Pulmonary artery endothelial cell (primary cell): ENCODE results near the gene NKAIN4. TPM values are rescaled to one million over a fixed set of nuclear protein-coding genes. Genes with fewer than 3 reads are reported as not detected.
"Not testable (repeated sequence)": the region's sequence is repeated elsewhere in the genome, so short reads cannot be mapped to it uniquely, and the experiment has no call there.

Experiments
- DNase-seq: peaks from one replicate; pipeline ENCODE4 v3.0.0-alpha.2; 2011; ENCODE audit warnings: low read depth, low spot score
- total RNA-seq: library from RNA; depleted of rRNA; stranded (reverse); fragments of >200 nt; gene quantifications from 2 replicates; pipeline ENCODE4 v1.2.3, GENCODE V29; 2014

Gene NKAIN4
- total RNA-seq, 1 donor from 2014 or later = not detected

DNA sequence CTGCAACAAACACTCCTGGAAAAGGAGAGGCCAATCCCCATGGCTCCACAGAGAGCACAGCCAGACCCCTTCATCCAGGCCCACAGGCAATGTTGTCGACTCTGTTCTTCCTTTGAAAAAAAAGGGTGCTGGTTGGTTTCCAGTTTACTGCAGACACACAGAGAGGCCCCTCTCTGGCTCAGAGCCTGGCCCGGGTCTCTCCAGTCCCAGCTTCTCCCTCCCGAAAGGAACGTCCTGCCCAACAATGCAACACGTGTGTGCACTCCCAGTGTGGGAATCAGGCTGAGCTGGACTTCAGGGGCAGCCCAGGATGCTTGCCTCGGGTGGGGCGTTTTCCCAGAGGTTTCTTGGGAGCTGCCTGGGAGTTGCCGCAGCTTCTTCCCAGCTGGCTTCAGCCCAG lies 4.5 kb upstream of the NKAIN4 start:
- no peak for DNase-seq

DNA sequence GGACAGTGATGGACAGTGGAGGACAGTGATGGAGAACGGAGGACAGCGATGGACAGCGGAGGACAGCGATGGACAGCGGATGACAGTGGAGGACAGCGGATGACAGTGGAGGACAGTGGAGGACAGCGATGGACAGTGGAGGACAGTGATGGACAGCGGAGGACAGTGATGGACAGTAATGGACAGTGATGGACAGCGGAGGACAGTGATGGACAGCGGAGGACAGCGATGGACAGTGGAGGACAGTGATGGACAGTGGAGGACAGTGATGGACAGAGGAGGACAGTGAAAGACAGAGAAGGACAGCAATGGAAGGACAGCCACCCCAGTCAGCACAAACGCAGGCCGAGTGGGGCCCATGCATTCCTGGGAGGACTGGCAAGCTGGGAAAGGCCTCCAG lies 3.4 kb upstream of the NKAIN4 start:
- no peak for DNase-seq

DNA sequence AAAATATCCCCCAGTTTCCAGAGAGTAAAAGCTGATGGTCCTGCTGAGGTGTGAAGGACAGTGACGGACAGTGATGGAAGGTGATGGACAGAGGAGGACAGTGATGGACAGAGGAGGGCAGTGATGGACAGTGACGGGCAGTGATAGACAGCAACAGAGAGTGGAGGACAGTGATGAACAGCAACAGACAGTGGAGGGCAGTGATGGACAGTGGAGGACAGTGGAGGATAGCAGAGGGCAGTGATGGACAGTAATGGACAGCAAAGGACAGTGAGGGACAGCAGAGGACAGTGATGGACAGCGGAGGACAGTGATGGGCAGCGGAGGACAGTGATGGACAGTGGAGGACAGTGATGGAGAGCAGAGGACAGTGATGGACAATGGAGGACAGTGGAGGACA lies 2.7 kb upstream of the NKAIN4 start:
- no peak for DNase-seq

DNA sequence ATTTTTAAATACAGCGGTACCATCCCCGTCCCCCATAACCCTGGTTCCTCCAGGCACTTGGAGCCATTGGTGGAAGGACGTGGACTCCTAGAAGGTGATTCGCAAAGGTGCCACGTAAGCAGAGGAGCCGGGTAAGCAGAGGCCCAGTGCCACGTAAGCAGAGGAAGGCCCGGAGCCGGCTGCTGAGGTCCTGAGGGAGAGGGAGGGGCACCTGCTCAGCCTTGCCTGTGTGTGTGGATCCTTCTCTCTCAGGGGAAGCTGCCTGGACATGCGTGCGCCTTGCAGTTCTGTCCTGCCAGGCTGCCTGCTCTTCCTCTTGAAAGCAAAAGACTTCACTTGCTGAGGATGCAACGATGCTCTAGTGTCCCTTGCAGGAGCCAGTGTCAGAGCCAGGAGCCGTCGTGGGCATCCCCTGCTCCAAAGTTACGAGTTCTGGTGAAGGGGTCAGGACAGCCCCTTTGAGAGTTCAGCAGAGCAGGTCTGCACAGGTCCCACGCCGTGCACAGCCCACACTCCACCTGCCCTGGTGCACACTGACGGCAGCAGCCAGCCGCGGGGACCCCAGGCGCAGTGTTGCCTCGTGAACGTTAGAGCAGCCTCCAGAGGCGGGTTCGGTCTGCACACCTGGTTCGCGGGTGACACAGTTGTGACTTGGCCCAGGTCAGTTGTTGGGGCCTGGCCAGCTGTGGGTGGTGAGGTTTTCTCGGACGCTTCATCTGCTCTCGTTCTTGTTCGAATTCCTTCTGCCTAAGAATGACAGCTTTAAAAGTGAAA lies 1.9 kb upstream of the NKAIN4 start:
- no peak for DNase-seq

DNA sequence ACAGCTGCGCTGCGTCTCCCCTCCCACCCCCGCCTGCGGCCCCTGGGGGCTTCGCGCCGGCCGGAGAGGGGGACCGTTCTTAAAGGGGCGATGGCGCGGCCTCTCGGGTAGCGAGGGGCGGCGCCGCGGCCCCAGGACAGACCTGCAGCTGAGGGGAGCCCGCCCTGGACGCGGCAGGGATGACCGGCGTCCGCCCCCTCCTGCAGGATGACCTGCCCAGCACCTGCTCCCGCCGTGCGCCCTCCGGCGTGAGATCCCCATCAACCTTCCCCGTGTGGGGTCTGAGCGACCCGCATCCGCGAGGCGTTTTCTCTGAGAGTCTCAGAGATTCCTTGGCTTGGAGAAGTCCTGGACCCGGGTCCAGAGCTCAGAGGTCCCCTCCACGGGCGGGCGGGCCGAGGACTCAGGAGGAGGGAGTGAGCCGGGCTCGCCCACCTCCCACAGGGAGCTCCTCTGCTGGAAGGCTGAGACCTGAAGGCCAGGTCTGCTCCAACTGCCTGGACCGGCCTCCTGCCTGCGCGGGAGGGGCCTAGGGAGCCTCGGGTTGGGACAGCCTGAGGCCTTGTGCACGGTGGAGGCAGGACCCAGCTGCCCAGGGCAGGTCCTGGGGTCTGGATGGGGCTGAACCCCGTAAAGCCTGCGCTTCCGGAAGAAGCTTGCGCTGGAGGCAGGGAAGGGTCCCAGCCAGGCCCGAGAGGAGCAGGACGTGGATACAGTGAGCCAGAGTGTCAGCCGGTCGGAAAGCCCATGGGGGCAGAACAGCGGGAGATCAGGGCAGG lies 532 bp upstream of the NKAIN4 start:
- DNase-seq = no peak

DNA sequence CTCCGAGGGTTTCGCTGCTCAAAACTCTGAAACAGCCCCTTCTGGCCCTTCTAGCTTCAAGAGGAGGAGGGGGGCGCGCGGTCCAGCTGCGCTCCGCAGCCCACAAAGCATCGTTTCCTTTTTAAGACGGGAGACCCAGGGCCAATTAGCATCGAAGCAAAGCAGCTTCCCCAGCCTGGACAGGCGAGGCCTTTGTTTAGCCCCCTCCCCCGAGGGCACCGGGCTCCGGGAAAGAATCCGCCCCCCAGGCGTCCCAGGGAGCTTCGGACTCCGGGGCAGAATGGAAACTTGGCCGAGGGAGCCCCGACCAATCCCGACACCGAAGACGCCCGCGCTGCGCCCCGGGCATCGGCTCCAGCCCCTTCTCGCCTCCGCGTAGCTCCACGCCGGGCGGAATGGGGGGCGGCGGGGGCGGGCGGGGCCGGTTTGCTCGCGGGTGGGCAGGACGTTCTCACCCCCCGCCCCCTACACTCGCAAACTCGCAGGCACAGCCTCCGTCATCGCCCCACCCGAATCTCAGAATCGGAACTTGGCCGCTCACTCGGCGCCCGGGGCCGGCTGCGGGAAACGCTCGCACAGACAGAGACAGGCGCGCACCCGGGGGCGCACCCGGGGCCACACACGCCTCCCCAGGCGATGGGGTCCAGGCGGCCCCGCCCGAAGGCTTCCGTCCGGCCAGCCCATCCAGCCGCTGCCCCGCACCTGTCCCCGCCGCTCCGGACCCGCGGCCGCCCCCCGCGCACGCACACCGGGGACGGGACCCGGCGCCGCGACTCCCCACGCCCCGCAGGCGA lies 628 bp downstream of the NKAIN4 start:
- DNase-seq = no peak

DNA sequence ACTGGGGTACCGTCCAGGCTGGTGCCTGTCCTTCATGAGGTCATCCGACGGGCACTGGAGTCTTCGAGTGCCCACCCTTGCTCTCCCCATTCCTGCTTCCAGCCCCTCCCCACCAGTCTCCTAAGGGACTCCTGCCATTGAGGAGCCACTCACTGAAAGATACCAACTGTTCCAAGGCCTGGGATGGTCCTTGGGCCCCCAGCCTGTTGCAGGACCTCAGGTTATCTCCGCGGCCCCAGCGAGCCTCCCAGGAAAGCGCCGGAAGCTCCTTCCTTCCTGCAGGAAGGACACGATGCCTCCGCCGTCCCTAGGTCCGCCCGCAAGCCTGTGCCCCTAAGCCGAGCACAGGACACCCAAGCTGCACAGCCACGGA lies 1.2 kb downstream of the NKAIN4 start:
- DNase-seq = no peak

DNA sequence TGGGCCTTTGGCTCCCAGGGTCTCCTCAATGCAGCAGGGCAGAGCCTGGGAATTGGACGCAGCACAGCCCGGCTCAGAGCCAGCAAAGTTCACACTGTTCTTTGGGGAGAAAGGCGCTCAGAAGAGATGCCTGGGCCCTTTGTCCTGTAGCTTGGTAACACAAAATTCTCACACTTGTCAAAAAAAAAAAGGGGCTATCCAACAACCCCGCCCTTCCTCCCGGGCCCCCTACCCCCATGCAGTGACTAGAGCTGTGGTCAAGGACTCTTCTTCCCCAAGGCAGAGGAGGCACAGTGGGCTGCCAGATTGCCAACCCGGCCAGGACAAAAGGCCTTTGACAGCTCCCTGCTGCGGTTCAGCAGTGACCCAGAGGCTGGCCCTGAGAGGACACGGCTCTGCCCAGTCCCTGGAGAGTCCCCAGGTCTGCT lies 2.0 kb downstream of the NKAIN4 start:
- DNase-seq = no peak

DNA sequence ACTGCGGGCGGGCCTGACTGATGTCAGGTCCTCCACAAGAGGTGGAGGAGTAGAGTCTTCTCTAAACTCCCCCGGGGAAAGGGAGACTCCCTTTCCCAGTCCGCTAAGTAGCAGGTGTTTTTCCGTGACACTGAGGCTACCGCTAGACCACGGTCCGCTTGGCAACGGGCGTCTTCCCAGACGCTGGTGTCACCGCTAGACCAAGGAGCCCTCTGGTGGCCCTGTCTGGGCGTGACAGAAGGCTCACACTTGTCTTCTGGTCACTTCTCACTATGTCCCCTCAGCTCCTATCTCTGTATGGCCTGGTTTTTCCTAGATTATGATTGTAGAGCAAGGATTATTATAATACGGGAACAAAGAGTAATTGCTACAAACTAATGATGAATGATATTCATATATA lies 2.9 kb downstream of the NKAIN4 start:
- not testable (repeated sequence) for DNase-seq

DNA sequence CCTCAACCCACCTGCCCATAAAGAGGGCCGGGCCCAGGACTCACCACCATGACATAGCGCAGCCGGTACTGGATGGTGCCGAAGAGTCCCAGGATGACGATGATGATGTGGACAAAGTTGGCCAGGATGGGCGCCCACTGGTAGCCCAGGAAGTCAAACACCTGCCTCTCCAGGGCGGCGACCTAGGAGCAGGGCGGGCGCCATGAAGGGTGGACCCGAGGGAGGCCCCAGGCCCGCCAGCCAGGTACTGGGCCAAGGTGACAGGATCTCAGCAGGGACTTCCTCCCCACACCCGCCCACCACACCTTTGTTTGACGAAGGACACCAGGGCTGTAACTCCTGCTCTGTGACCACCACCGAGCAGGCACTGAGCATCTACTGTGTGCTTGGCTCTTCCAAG lies 4.4 kb downstream of the NKAIN4 start:
- DNase-seq = no peak

DNA sequence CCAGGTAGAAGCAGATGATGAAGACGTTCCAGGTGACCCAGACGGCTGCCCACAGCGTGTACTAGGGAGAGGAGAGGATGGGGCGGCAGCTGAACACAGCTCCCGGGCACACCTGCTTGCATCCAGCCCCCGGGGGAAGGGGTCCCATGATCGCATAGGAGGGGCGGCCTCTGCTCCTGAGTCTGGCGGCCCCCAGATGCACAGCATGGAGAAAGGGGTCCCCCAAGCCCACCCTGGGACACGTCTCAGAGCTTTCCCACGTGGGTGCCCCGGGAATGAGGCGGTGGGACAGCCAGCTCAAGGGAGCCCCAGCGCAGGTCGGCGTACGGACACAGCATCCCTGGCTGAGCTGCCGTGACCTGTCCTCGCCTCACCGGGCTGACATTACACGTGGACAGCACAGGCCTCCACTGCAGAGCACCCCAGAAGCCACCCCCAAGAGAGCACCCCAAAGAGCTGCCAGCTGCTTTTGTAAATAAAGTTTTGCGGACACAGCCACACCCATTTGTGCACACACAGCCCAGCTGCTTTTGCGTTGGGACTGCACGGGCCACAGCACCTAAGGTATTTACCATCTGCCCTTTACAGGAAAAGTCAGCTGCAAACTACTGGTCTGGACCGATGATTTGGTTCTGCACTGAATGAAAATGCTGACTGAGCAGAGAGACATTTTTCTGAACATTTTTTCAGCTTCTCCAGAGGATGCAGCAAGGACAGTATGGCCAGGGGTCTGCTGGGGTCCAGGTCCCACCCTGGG lies 5.2 kb downstream of the NKAIN4 start:
- DNase-seq = no peak

DNA sequence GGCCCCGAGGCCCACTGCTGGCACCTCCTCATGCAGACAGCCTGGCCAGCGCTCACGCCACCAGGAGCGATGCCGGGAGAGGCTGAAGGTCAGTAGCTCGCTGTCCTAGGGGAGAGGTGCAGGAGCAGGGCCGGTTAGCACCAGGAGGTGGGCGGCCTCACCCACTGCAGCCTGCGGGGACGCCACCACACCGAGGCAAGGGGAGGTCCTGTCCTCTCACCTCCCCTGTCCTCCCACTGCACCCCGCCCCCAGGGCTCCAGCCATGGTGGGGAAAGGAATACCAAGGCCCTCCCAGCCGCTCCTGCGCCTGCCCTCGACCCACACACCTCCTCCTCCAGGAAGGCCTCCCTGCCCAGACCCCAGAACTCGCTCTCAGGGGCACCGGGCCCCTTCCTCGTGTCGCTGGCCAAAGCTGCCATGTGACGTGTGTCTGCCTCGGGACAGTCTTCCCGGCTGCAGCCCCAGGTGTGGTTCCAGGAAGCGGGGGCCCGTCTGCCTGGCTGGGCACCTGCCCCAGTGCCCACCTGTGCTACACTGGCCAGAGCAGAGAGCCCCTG lies 6.5 kb downstream of the NKAIN4 start:
- no peak for DNase-seq

DNA sequence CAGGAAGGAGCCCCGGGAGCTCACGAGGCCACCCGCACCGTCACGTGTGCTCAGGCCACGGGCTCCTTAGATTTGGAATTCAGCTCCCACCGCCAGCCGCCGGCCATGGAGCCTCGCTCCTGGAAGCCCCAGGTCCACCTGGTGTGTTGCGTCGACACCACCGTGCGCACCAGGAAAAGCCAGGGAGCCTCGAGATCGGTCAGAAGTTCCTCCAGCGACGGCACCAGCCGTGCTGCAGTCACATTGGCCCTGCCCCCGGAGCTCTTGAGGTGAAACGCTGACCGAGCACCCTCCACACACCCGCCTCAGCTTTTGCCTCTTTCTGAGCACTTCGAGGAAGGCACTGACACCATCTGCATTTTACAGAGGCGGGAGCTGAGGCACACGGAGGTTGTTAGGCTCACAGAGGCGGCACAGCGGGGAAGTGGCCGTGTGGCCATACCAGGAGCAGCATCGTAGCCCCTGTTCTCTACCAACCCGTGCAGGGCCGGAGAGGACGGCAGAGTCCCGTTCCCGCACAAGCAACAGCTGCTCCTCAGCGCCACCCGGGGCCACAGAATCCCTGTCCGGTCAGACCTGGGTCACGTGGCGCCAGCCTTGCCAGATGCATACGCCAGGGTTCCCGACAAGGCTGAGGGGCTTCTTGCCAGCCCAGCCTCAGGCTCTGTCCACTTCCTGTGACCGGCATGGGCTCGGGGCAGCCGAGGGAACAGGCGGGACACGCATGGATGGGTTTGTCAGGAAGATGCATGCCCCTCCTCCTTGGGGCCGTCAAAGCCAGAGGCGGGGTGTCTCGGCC lies 7.6 kb downstream of the NKAIN4 start:
- DNase-seq = no peak

DNA sequence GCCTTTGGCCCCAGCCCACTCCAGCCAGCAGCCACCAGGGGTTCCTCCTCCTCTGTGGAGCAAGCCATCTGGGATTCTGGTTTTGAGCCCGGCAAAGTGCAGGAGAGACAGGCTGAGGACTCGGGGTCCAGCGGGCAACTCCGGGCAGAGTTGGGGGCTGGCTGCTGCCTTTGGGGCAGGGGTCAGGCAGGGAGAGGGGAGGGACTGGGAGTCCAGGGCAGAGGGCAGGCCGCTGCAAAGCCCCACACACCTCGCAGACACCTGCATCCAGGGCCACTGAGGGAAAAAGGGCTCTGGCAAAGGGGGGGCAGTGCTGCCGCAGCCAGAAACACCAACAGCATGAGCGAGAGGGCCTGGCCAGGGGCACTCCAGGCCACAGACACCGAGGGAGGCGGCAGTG lies 9.8 kb downstream of the NKAIN4 start:
- DNase-seq = no peak

DNA sequence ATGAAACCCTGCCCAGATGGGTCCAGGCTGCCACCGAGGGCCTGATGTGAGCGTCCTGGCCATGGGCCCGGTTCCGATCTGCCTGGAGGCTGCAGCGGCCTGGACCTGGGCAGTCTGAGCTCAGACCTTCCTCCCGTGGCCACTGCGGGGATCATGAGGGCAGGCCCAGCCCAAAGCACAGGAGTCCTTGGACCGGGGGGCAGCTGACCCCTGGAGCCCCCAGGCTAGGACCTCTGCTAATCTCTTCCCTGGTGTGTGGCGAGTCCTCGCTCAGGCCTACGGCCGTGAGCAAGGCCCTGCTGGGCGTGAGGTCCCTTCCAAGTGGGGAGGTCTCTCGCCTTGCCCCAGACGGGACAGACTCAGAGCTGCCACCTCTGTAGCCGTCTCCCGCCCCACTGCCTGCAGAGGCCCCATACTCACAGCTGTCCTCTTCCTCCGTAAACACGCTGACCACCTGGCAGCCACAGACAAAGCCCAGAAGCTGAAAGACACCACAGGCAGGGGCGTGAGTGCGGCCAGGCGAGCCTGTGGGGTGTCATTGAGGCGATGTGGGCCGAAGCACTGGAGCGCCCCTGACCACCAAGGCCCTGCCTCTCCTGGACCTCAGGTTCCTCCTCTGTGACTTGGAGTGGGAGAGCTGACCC lies 10.5 kb downstream of the NKAIN4 start:
- DNase-seq = no peak

DNA sequence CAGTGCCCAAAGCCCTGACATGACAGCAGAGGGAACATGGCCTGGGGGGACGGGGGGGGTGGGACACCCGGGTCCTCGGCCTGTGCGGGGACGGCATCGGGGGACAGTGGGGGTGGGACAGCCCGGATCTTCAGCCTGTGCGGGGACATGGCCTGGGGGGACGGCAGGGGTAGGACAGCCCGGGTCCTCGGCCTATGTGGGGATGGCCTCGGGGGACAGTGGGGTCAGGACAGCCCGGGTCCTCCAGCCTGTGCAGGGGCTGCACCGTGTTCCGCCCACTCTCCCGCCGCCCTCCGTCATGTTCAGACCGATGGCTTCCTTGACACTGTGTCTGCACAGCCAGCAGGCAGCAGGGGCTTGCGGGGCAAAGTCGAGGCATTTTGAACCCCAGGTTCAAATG lies 11.5 kb downstream of the NKAIN4 start:
- no peak for DNase-seq

DNA sequence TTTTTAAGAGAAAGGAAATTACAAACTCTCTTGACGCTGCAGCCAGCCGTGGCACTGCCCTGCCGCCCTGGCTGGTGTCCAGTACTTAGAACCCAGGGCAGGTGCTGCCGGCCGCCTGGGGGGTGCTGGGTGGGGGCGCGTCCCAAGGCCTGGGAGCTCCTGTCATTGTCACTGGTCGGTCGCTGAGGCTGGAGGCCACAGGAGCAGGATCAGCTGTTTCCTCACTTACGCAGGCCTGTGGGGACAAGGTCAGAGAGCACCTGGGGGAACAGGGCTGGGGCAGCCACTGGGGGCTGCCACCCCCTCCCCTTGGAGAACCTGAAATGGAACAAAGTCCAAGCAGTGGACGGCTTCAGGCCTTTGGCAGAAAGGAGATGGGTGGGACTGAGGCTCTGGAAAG lies 13.0 kb downstream of the NKAIN4 start:
- DNase-seq = no peak

DNA sequence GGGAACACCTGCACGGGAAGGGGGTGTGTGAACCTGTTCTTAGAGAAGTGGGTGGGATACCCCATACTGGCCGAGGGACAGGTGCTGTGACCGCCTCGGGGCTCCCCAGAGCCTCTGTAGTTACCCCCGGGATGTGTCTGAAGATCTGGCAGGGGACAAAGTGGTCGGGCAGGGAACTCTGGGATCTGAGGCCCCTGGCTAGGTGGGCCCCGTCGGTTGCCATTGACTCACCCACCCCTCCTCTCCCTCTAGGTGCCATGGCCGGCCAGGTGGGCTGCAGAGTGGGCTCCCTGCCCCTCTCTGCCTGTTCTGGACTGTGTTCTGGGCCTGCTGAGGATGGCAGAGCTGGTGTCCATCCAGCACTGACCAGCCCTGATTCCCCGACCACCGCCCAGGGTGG lies 14.3 kb downstream of the NKAIN4 start:
- no peak for DNase-seq

DNA sequence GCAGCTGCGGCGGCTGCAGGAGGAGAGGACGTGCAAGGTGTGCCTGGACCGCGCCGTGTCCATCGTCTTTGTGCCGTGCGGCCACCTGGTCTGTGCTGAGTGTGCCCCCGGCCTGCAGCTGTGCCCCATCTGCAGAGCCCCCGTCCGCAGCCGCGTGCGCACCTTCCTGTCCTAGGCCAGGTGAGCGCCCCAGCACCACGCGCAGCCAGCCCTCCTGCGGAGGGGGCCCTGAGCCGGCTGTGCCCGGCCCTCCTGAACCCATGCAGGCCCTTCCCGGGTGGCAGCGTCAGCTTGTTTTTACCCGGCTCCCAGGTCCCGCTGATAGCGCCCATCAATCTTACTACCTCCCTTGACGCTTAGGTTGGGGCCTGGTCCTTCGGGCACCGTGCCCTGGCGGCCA lies 14.8 kb downstream of the NKAIN4 start:
- no peak for DNase-seq
